Measurements from ENCODE around the gene IQGAP3. TPM values are rescaled to one million over a fixed set of nuclear protein-coding genes. Genes with fewer than 3 reads are reported as not detected.
A peak's percentile ranks its signal among the peaks of the same experiment; 100 is the strongest.

Gene IQGAP3
- total and polyA plus RNA-seq, 3 experiments from 2014 or later: 4.4 to 4.7 TPM; not detected in 1

GRCh38 chr1:156600733-156601121 lies 28.4 kb upstream of the IQGAP3 start:
- Histone ChIP-seq H3K4me1 (ENCODE audit: insufficient read depth, low read length) (peaks cover 32% of the 10 kb centered on the region), H3K9me3 (ENCODE audit: low read length) (no peaks in the 10 kb centered on the region), H3K36me3 (ENCODE audit: insufficient read depth, low read length) (peaks cover 24% of the 10 kb centered on the region), H3K27ac (ENCODE audit: low read depth, low read length) (peak overlapping the region; percentile 68), H3K27me3 (ENCODE audit: insufficient read depth, low read length, poor library complexity, severe bottlenecking) (no peaks in the 10 kb centered on the region), H3K4me3 (ENCODE audit: low read length) (peak overlapping the region; percentile 97)
- H3K4me1 Mint-ChIP-seq: peaks cover 34 to 36% (median 35%) of the 10 kb centered on the region in 3 donors
- H3K27ac Mint-ChIP-seq: peak overlapping the region; percentile 72 to 100 (median 98)
- no peaks in the 10 kb centered on the region for H3K27me3 Mint-ChIP-seq
- ChIA-PET POLR2A (interaction anchor here (1.0 to 1.5 kb wide), 4 partner anchors 10 to 143 kb away, joined by 3 to 5 read pairs (median 4); partner anchors contain the start of genes MEF2D and NAXE), CTCF (interaction anchor here (1.2 to 2.5 kb wide), 4 partner anchors 10 to 215 kb away, joined by 4 to 11 read pairs (median 6); partner anchors contain the start of gene NAXE)
- peak overlapping the region; percentile 84 to 100 (median 95) for H3K4me3 Mint-ChIP-seq
- no peak for DNase-seq
- H3K36me3 Mint-ChIP-seq: peaks cover 0 to 44% (median 1%) of the 10 kb centered on the region in 3 donors
- H3K9me3 Mint-ChIP-seq: no peaks in the 10 kb centered on the region

- Mint-ChIP-seq H3K27me3 (no peaks in the 10 kb centered on the region), H3K36me3 (peaks cover 0 to 53% (median 7%) of the 10 kb centered on the region in 3 donors), H3K4me3 (peak overlapping the region in 6 of 7 donors; percentile 84 to 100 (median 96)), H3K4me1 (peaks cover 36 to 40% (median 39%) of the 10 kb centered on the region in 3 donors), H3K9me3 (no peaks in the 10 kb centered on the region), H3K27ac (peak overlapping the region in 6 of 8 donors; percentile 64 to 100 (median 98))
- ChIA-PET POLR2A (interaction anchor here (1.2 to 1.5 kb wide), 2 partner anchors 9 to 99 kb away, joined by 3 to 5 read pairs; partner anchors contain the start of genes MEF2D and NAXE), CTCF (interaction anchor here (1.3 to 2.2 kb wide), 3 partner anchors 14 to 154 kb away, joined by 4 to 11 read pairs (median 5); no protein-coding TSS in a partner anchor)
- Histone ChIP-seq H3K27me3 (ENCODE audit: insufficient read depth, low read length, poor library complexity, severe bottlenecking) (no peaks in the 10 kb centered on the region), H3K4me3 (ENCODE audit: low read length) (no peak overlapping the region), H3K9me3 (ENCODE audit: low read length) (no peaks in the 10 kb centered on the region), H3K36me3 (ENCODE audit: insufficient read depth, low read length) (peaks cover 24% of the 10 kb centered on the region), H3K4me1 (ENCODE audit: insufficient read depth, low read length) (peaks cover 32% of the 10 kb centered on the region), H3K27ac (ENCODE audit: low read depth, low read length) (no peak overlapping the region)
- DNase-seq: no peak
Observed at GRCh38 chr1:156599811-156600210, 27.4 kb upstream of the IQGAP3 start.

- DNase-seq: no peak
- H3K4me1 ChIP-seq (ENCODE audit: insufficient read depth, low read length): peaks cover 32% of the 10 kb centered on the region
- H3K4me1 Mint-ChIP-seq: peaks cover 36 to 40% (median 40%) of the 10 kb centered on the region in 3 donors
- H3K9me3 ChIP-seq (ENCODE audit: low read length): no peaks in the 10 kb centered on the region
- peak overlapping the region in 6 of 8 donors; percentile 2 to 99 (median 30) for H3K27ac Mint-ChIP-seq
- CTCF ChIA-PET: interaction anchor here (2.1 kb wide), 2 partner anchors 10 to 153 kb away, joined by 5 to 6 read pairs; no protein-coding TSS in a partner anchor
- H3K36me3 Mint-ChIP-seq: peaks cover 0 to 61% (median 7%) of the 10 kb centered on the region in 3 donors
- POLR2A ChIA-PET: interaction anchor here (0.8 kb wide), 1 partner anchor 98 kb away, joined by 5 read pairs; no protein-coding TSS in a partner anchor
- H3K36me3 ChIP-seq (ENCODE audit: insufficient read depth, low read length): peaks cover 24% of the 10 kb centered on the region
- no peaks in the 10 kb centered on the region for H3K9me3 Mint-ChIP-seq
- H3K4me3 ChIP-seq (ENCODE audit: low read length): no peak overlapping the region
- no peaks in the 10 kb centered on the region for H3K27me3 ChIP-seq (ENCODE audit: insufficient read depth, low read length, poor library complexity, severe bottlenecking)
- H3K4me3 Mint-ChIP-seq: peak overlapping the region in 2 of 7 donors; percentile 27 to 28
- no peaks in the 10 kb centered on the region for H3K27me3 Mint-ChIP-seq
- H3K27ac ChIP-seq (ENCODE audit: low read depth, low read length): no peak overlapping the region
Observed at GRCh38 chr1:156598731-156599432, 26.5 kb upstream of the IQGAP3 start.

- no peak for DNase-seq
Observed at GRCh38 chr1:156598125-156598524, 25.8 kb upstream of the IQGAP3 start.

GRCh38 chr1:156596426-156596825 lies 24.1 kb upstream of the IQGAP3 start:
- Mint-ChIP-seq H3K36me3 (peaks cover 0 to 65% (median 7%) of the 10 kb centered on the region in 3 donors), H3K4me3 (no peak overlapping the region), H3K27me3 (no peaks in the 10 kb centered on the region), H3K4me1 (peaks cover 31 to 36% (median 35%) of the 10 kb centered on the region in 3 donors), H3K9me3 (no peaks in the 10 kb centered on the region), H3K27ac (peak overlapping the region in 4 of 8 donors; percentile 0 to 88 (median 40))
- CTCF ChIA-PET: interaction anchor here (1.4 to 3.5 kb wide), 2 partner anchors 12 to 139 kb away, joined by 3 to 13 read pairs; no protein-coding TSS in a partner anchor
- Histone ChIP-seq H3K4me3 (ENCODE audit: low read length) (no peak overlapping the region), H3K4me1 (ENCODE audit: insufficient read depth, low read length) (peaks cover 29% of the 10 kb centered on the region), H3K27me3 (ENCODE audit: insufficient read depth, low read length, poor library complexity, severe bottlenecking) (no peaks in the 10 kb centered on the region), H3K27ac (ENCODE audit: low read depth, low read length) (no peak overlapping the region), H3K9me3 (ENCODE audit: low read length) (no peaks in the 10 kb centered on the region), H3K36me3 (ENCODE audit: insufficient read depth, low read length) (peaks cover 24% of the 10 kb centered on the region)
- no peak for DNase-seq
- POLR2A ChIA-PET: no interaction called here

More at GRCh38 chr1:156598125-156598524, 25.8 kb upstream of the IQGAP3 start:
- H3K4me1 Mint-ChIP-seq: peaks cover 36 to 40% (median 40%) of the 10 kb centered on the region in 3 donors
- Histone ChIP-seq H3K4me1 (ENCODE audit: insufficient read depth, low read length) (peaks cover 32% of the 10 kb centered on the region), H3K27ac (ENCODE audit: low read depth, low read length) (no peak overlapping the region), H3K36me3 (ENCODE audit: insufficient read depth, low read length) (peaks cover 24% of the 10 kb centered on the region), H3K9me3 (ENCODE audit: low read length) (no peaks in the 10 kb centered on the region), H3K27me3 (ENCODE audit: insufficient read depth, low read length, poor library complexity, severe bottlenecking) (no peaks in the 10 kb centered on the region), H3K4me3 (ENCODE audit: low read length) (no peak overlapping the region)
- no peaks in the 10 kb centered on the region for H3K27me3 Mint-ChIP-seq
- CTCF ChIA-PET: interaction anchor here (2.1 kb wide), 2 partner anchors 10 to 152 kb away, joined by 5 to 6 read pairs; no protein-coding TSS in a partner anchor
- peak overlapping the region in 5 of 8 donors; percentile 2 to 52 (median 27) for H3K27ac Mint-ChIP-seq
- peak overlapping the region in 1 of 7 donors; percentile 28 for H3K4me3 Mint-ChIP-seq
- H3K9me3 Mint-ChIP-seq: no peaks in the 10 kb centered on the region
- H3K36me3 Mint-ChIP-seq: peaks cover 0 to 65% (median 7%) of the 10 kb centered on the region in 3 donors
- POLR2A ChIA-PET: no interaction called here

GRCh38 chr1:156595016-156595415 lies 22.7 kb upstream of the IQGAP3 start:
- peak overlapping the region in 5 of 8 donors; percentile 1 to 92 (median 53) for H3K27ac Mint-ChIP-seq
- no peaks in the 10 kb centered on the region for H3K27me3 Mint-ChIP-seq
- no peaks in the 10 kb centered on the region for H3K9me3 ChIP-seq (ENCODE audit: low read length)
- H3K4me1 ChIP-seq (ENCODE audit: insufficient read depth, low read length): peaks cover 29% of the 10 kb centered on the region
- no peak overlapping the region for H3K27ac ChIP-seq (ENCODE audit: low read depth, low read length)
- no peak overlapping the region for H3K4me3 ChIP-seq (ENCODE audit: low read length)
- no peaks in the 10 kb centered on the region for H3K27me3 ChIP-seq (ENCODE audit: insufficient read depth, low read length, poor library complexity, severe bottlenecking)
- no peaks in the 10 kb centered on the region for H3K9me3 Mint-ChIP-seq
- H3K4me3 Mint-ChIP-seq: peak overlapping the region in 1 of 7 donors; percentile 61
- DNase-seq: no peak
- H3K36me3 Mint-ChIP-seq: peaks cover 0 to 64% (median 7%) of the 10 kb centered on the region in 3 donors
- ChIA-PET POLR2A (no interaction called here), CTCF (interaction anchor here (1.1 to 3.5 kb wide), 4 partner anchors 13 to 139 kb away, joined by 3 to 13 read pairs (median 3); no protein-coding TSS in a partner anchor)
- H3K4me1 Mint-ChIP-seq: peaks cover 27 to 30% (median 30%) of the 10 kb centered on the region in 3 donors
- H3K36me3 ChIP-seq (ENCODE audit: insufficient read depth, low read length): peaks cover 24% of the 10 kb centered on the region

GRCh38 chr1:156594190-156594589 lies 21.8 kb upstream of the IQGAP3 start:
- DNase-seq: no peak
- POLR2A ChIA-PET: no interaction called here
- Mint-ChIP-seq H3K9me3 (no peaks in the 10 kb centered on the region), H3K4me3 (peak overlapping the region in 2 of 7 donors; percentile 45 to 61), H3K27ac (peak overlapping the region in 4 of 8 donors; percentile 23 to 50 (median 45)), H3K27me3 (no peaks in the 10 kb centered on the region), H3K36me3 (peaks cover 0 to 59% (median 7%) of the 10 kb centered on the region in 3 donors), H3K4me1 (peaks cover 20 to 24% (median 24%) of the 10 kb centered on the region in 3 donors)
- no peaks in the 10 kb centered on the region for H3K27me3 ChIP-seq (ENCODE audit: insufficient read depth, low read length, poor library complexity, severe bottlenecking)
- CTCF ChIA-PET: interaction anchor here (0.7 to 3.9 kb wide), 7 partner anchors 12 to 208 kb away, joined by 3 to 22 read pairs (median 3); no protein-coding TSS in a partner anchor
- peaks cover 21% of the 10 kb centered on the region for H3K4me1 ChIP-seq (ENCODE audit: insufficient read depth, low read length)
- H3K9me3 ChIP-seq (ENCODE audit: low read length): no peaks in the 10 kb centered on the region
- no peak overlapping the region for H3K27ac ChIP-seq (ENCODE audit: low read depth, low read length)
- peaks cover 24% of the 10 kb centered on the region for H3K36me3 ChIP-seq (ENCODE audit: insufficient read depth, low read length)
- H3K4me3 ChIP-seq (ENCODE audit: low read length): no peak overlapping the region

Data from CD8-positive, alpha-beta memory T cell (primary cell).